ENCODE data around the gene SGSM2.

- TF ChIP-seq CTCF (IDR thresholded peaks at IDR 0.05) (no peak), POLR2A (IDR thresholded peaks at IDR 0.05) (no peak)
These were observed 65.2 kb downstream of the SGSM2 start for GRCh38 chr17:2402544-2402943.

Data from lower leg skin (tissue), 3 donors.